K562 (cell line): ENCODE data around the gene PAGE5. TPM values are rescaled to one million over a fixed set of nuclear protein-coding genes. Genes with fewer than 3 reads are reported as not detected.

ENCODE experiments used
- ADNP ChIP-seq: fragments of 200-800 bp; sonication (Bioruptor generic); IDR thresholded peaks from 2 replicates; pipeline ENCODE4 v1.6.1; 2016; ENCODE audit warnings: missing genetic modification characterization, missing compliant biosample characterization
- BDP1 ChIP-seq: IDR thresholded peaks from 3 replicates; pipeline ENCODE4 v1.6.1; 2011; ENCODE audit not compliant: insufficient read length, insufficient read depth
- CBX8 ChIP-seq: fragments of 200-600 bp; sonication (generic); IDR thresholded peaks from 2 replicates; pipeline ENCODE4 v1.6.1; 2012; ENCODE audit warnings: borderline replicate concordance, mixed run types, low read depth, mild to moderate bottlenecking, moderate library complexity, mixed read lengths, low read length, control low read depth, inconsistent platforms; ENCODE audit not compliant: poor library complexity, severe bottlenecking; ENCODE audit errors: extremely low read depth
- EHMT2 ChIP-seq: fragments of 450-650 bp; IDR thresholded peaks from 2 replicates; pipeline ENCODE4 v1.6.1; 2018; ENCODE audit warnings: antibody characterized with exemption
- ERF ChIP-seq: fragments of 450-650 bp; formaldehyde crosslinking; IDR thresholded peaks from 2 replicates; pipeline ENCODE4 v1.4.0; 2020; ENCODE audit warnings: mild to moderate bottlenecking, mixed read lengths
- HES1 ChIP-seq: fragments of 450-650 bp; IDR thresholded peaks from 2 replicates; pipeline ENCODE4 v1.6.1; 2016; ENCODE audit warnings: low read depth, mild to moderate bottlenecking, moderate library complexity
- LEF1 ChIP-seq: fragments of 450-650 bp; IDR thresholded peaks from 2 replicates; pipeline ENCODE4 v1.6.1; 2016; ENCODE audit warnings: mild to moderate bottlenecking
- MEIS2 ChIP-seq: fragments of 450-650 bp; IDR thresholded peaks from 2 replicates; pipeline ENCODE4 v1.6.1; 2014; ENCODE audit warnings: mild to moderate bottlenecking; ENCODE audit not compliant: partially characterized antibody
- MYBL2 ChIP-seq, 2 experiments: fragments of 450-650 bp in 1 of 2; sonication (generic) in 1 of 2; formaldehyde crosslinking in 1 of 2; IDR thresholded peaks; 2 replicates each; pipeline versions ENCODE4 v1.6.1 to v1.8.1; 2017 to 2022; ENCODE audit warnings: borderline replicate concordance in 1 of 2, inconsistent platforms in 1 of 2, low read depth in 1 of 2, mild to moderate bottlenecking in 1 of 2, missing genetic modification reagents in 1 of 2, moderate library complexity in 1 of 2
- NCOA6 ChIP-seq: fragments of 450-650 bp; IDR thresholded peaks from 2 replicates; pipeline ENCODE4 v1.6.1; 2017; ENCODE audit warnings: mild to moderate bottlenecking
- NFE2 ChIP-seq: IDR thresholded peaks from 2 replicates; pipeline ENCODE4 v1.6.1; 2014; ENCODE audit warnings: antibody characterized with exemption, low read depth
- NR2C1 ChIP-seq, 2 experiments: fragments of 450-650 bp; IDR thresholded peaks; 2 replicates each; pipeline ENCODE4 v1.6.1; 2017; ENCODE audit warnings: mild to moderate bottlenecking in 2 of 2, antibody characterized with exemption in 1 of 2, inconsistent platforms in 1 of 2, missing compliant biosample characterization in 1 of 2, missing genetic modification characterization in 1 of 2
- NR2C2 ChIP-seq, 2 experiments: fragments of 200-800 bp in 1 of 2; sonication (Bioruptor generic) in 1 of 2; sonication (generic) in 1 of 2; formaldehyde crosslinking in 1 of 2; IDR thresholded peaks; 2 replicates each; pipeline versions ENCODE4 v1.6.1 to v1.8.0; 2016 to 2022; ENCODE audit warnings: mild to moderate bottlenecking in 1 of 2, missing compliant biosample characterization in 1 of 2, missing genetic modification characterization in 1 of 2, missing genetic modification reagents in 1 of 2
- SETDB1 ChIP-seq: IDR thresholded peaks from one replicate; pipeline ENCODE4 v1.6.1; 2012; ENCODE audit warnings: low read length, control low read depth, inconsistent platforms
- polyA plus RNA-seq, 8 experiments: library from polyadenylated mRNA; depleted of rRNA in 4 of 8; stranded (reverse) in 5 of 8; unstranded in 3 of 8; fragments of >200 nt; fragmentation: Nextera tagmentation in 2 of 8; fragmentation: Illumina TruSeq in 1 of 8; extraction: Ambion mirVana in 2 of 8; extraction: Trizol in 1 of 8; gene quantifications; 2 replicates each; pipeline versions ENCODE4 v1.2.1 to v1.2.3, GENCODE V29; 2011 to 2014; ENCODE audit warnings: inconsistent platforms in 1 of 8, missing spikeins in 1 of 8
- total RNA-seq, 7 experiments: library from RNA; depleted of rRNA in 6 of 7; stranded (reverse); fragments of >200 nt in 6 of 7; fragmentation: Illumina TruSeq in 2 of 7; extraction: Trizol in 2 of 7; gene quantifications; 2 replicates each; pipeline versions ENCODE4 v1.2.1 to v1.2.3, GENCODE V29; 2011 to 2021; ENCODE audit warnings: low replicate concordance in 1 of 7
- TF ChIP-seq, protein P1 (sequence below): fragments of 450-650 bp; IDR thresholded peaks from 2 replicates; pipeline ENCODE4 v1.6.1; 2016; ENCODE audit warnings: mild to moderate bottlenecking
- TF ChIP-seq, protein P2 (sequence below): sonication (generic); formaldehyde crosslinking; IDR thresholded peaks from 2 replicates; pipeline ENCODE4 v1.8.0; 2022; ENCODE audit warnings: missing genetic modification reagents, mild to moderate bottlenecking, borderline replicate concordance
- TF ChIP-seq, protein P3 (sequence below): fragments of 450-650 bp; IDR thresholded peaks from 2 replicates; pipeline ENCODE4 v1.6.1; 2017; ENCODE audit warnings: antibody characterized with exemption, mild to moderate bottlenecking

Gene PAGE5
- total and polyA plus RNA-seq, 9 of the 15 experiments (the other 6 are each of a cell fraction or from before 2014, with no cell fraction given) = 146 to 571 (median 342) TPM

GRCh38 chrX:55220119-55220794, at the start of gene PAGE5 (continued):
- no peak for TF ChIP-seq NFE2
- no peak for TF ChIP-seq BDP1
- no peak for TF ChIP-seq NR2C1 (IDR thresholded peaks at IDR 0.05)
- no peak for TF ChIP-seq NR2C1 (tag; IDR thresholded peaks at IDR 0.05)
- TF ChIP-seq LEF1 = no peak
- TF ChIP-seq, protein P1, sequence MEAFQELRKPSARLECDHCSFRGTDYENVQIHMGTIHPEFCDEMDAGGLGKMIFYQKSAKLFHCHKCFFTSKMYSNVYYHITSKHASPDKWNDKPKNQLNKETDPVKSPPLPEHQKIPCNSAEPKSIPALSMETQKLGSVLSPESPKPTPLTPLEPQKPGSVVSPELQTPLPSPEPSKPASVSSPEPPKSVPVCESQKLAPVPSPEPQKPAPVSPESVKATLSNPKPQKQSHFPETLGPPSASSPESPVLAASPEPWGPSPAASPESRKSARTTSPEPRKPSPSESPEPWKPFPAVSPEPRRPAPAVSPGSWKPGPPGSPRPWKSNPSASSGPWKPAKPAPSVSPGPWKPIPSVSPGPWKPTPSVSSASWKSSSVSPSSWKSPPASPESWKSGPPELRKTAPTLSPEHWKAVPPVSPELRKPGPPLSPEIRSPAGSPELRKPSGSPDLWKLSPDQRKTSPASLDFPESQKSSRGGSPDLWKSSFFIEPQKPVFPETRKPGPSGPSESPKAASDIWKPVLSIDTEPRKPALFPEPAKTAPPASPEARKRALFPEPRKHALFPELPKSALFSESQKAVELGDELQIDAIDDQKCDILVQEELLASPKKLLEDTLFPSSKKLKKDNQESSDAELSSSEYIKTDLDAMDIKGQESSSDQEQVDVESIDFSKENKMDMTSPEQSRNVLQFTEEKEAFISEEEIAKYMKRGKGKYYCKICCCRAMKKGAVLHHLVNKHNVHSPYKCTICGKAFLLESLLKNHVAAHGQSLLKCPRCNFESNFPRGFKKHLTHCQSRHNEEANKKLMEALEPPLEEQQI = no peak
- TF ChIP-seq, protein P2, sequence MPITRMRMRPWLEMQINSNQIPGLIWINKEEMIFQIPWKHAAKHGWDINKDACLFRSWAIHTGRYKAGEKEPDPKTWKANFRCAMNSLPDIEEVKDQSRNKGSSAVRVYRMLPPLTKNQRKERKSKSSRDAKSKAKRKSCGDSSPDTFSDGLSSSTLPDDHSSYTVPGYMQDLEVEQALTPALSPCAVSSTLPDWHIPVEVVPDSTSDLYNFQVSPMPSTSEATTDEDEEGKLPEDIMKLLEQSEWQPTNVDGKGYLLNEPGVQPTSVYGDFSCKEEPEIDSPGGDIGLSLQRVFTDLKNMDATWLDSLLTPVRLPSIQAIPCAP (CRISPR knock-in tag) = no peak
- TF ChIP-seq CBX8 = no peak
- TF ChIP-seq MYBL2 (IDR thresholded peaks at IDR 0.05; ENCODE audit: low read depth) = no peak
- TF ChIP-seq MYBL2 (CRISPR knock-in tag; IDR thresholded peaks at IDR 0.05; ENCODE audit: borderline replicate concordance) = no peak
- no peak for TF ChIP-seq ERF (CRISPR knock-in tag)
- TF ChIP-seq HES1 = no peak
- TF ChIP-seq, protein P3, sequence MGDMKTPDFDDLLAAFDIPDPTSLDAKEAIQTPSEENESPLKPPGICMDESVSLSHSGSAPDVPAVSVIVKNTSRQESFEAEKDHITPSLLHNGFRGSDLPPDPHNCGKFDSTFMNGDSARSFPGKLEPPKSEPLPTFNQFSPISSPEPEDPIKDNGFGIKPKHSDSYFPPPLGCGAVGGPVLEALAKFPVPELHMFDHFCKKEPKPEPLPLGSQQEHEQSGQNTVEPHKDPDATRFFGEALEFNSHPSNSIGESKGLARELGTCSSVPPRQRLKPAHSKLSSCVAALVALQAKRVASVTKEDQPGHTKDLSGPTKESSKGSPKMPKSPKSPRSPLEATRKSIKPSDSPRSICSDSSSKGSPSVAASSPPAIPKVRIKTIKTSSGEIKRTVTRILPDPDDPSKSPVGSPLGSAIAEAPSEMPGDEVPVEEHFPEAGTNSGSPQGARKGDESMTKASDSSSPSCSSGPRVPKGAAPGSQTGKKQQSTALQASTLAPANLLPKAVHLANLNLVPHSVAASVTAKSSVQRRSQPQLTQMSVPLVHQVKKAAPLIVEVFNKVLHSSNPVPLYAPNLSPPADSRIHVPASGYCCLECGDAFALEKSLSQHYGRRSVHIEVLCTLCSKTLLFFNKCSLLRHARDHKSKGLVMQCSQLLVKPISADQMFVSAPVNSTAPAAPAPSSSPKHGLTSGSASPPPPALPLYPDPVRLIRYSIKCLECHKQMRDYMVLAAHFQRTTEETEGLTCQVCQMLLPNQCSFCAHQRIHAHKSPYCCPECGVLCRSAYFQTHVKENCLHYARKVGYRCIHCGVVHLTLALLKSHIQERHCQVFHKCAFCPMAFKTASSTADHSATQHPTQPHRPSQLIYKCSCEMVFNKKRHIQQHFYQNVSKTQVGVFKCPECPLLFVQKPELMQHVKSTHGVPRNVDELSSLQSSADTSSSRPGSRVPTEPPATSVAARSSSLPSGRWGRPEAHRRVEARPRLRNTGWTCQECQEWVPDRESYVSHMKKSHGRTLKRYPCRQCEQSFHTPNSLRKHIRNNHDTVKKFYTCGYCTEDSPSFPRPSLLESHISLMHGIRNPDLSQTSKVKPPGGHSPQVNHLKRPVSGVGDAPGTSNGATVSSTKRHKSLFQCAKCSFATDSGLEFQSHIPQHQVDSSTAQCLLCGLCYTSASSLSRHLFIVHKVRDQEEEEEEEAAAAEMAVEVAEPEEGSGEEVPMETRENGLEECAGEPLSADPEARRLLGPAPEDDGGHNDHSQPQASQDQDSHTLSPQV = 0 out of 2 replicates have a peak, but pooled peaks have one; percentile 33
- TF ChIP-seq NCOA6 = no peak
- peak; percentile 61 for TF ChIP-seq MEIS2
- no peak for TF ChIP-seq NR2C2 (CRISPR knock-in tag; IDR thresholded peaks at IDR 0.05)
- no peak for TF ChIP-seq NR2C2 (tag; IDR thresholded peaks at IDR 0.05)
- no peak for TF ChIP-seq EHMT2
- no peak for TF ChIP-seq SETDB1
- TF ChIP-seq ADNP = no peak
